Activated CD8-positive, alpha-beta memory T cell treated with anti-CD3 and anti-CD28 coated beads, Interleukin-2, amount 50 U/mL, for 24 hours (primary cell): ENCODE measurements around the gene DMWD.

Experiments
- DNase-seq: peaks from one replicate; pipeline ENCODE4 v3.0.0-alpha.2; 2020; ENCODE audit errors: extremely low read depth

The DMWD gene, protein sequence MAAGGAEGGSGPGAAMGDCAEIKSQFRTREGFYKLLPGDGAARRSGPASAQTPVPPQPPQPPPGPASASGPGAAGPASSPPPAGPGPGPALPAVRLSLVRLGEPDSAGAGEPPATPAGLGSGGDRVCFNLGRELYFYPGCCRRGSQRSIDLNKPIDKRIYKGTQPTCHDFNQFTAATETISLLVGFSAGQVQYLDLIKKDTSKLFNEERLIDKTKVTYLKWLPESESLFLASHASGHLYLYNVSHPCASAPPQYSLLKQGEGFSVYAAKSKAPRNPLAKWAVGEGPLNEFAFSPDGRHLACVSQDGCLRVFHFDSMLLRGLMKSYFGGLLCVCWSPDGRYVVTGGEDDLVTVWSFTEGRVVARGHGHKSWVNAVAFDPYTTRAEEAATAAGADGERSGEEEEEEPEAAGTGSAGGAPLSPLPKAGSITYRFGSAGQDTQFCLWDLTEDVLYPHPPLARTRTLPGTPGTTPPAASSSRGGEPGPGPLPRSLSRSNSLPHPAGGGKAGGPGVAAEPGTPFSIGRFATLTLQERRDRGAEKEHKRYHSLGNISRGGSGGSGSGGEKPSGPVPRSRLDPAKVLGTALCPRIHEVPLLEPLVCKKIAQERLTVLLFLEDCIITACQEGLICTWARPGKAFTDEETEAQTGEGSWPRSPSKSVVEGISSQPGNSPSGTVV

DNA sequence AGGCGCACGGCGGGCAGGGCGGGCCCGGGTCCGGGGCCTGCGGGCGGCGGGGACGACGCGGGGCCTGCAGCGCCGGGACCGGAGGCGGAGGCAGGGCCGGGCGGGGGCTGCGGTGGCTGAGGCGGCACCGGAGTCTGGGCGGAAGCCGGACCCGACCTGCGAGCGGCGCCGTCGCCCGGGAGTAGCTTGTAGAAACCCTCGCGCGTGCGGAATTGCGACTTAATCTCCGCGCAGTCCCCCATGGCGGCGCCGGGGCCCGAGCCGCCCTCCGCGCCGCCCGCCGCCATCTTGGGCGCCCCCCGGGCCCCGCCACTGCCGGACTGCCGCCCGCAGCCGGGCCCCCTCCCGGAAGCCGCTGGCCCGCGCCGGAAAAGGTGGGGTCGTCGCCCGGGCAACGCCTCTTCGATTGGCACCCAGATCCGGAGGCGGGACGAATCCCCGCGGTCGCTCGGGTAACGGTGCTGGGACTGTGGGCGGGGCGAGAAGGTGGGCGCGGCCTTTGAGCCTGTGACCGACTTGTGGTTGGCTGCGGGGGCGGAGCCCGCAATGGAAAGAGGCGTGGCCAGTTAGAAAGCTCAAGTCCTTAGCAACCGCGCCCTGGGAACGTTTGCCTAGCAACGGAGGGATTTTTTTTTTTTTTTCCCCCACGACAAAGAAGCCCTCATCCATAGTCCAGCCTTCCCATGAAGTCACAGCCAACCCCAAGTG lies at the start of gene DMWD:
Gene DMWD (minus strand): TSS at position 376 of the 708 bp plus-strand sequence. CDS start 89 bp downstream, at position 287.
- DNase-seq, result peak; percentile 99

DNA sequence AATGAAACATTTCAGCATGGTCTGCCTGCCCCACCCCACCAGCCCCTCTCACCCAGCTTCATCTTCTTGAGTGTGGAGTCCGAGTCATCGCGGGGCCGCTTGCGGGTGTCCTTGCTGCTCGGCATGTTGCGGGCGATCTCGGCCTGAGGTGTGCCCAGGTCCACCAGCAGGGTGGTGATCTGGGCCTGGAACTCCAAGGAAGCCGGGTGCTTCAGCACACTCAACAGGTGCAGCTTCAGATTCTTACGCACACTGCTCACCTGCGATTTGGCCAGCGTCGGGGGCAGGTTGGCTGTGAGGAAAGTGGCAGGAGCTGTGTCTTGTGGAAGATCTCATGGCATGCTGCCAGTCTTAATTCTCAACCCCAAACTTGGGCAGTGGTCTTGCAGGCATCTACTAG lies 49.6 kb upstream of the DMWD start:
- no peak for DNase-seq

DNA sequence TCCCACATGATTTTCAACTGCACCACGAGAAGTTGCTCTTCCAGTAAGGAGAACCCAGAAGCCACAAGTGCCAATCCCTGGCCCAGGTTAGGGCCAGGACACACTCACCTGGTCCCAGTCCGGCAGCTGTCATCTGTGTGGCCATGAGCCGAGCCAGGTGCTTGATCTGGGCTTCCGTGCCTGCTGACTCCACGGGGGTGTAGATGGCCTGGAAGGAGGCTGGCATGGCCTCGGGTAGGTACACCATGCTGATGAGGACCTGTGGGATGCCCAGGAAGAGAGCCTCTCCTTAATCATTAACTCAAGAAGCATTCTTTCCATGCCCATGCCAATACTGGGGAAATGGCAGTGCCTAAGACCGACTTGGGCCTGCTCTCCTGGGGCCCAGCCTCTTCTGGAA lies 42.3 kb upstream of the DMWD start:
- no peak for DNase-seq

DNA sequence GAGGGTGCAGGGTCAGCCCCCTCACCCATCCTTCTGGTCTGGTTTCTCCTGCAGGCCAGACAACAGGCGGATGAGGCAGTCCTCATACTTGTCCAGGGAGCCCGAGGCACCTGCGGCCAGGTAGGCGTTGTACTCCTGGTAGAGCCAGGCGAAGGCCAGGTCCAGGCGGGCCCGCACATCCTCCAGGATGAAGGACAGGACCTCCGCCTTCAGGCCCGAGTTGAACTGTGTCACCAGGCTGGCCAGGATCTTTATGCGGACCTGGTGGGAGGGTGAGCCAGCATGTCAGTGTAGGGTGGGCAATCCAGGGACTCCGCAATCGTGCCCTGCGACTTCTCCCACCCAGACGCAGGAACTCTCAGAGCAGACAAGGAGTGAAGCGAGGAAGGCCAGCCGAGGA lies 36.3 kb upstream of the DMWD start:
- DNase-seq, result no peak

DNA sequence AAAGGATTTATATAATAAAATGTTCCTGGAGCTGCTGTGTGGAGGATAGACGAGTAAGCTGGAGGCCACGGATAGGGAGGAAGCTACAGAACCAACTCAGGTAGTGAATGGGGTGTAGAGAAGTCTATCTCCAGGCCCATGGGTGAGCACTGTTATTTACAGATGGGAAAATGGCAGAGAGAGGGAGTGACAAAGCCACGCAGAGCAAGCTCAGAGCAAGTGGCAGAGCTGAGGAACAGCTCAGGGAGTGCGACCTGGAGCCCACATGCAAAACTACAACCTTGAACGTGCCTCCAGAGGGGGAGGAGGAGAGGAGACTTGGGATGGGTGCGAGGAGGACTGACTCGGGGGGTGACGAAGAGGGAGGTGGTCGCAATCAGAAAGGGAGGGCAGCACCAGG lies 35.9 kb upstream of the DMWD start:
- no peak for DNase-seq

DNA sequence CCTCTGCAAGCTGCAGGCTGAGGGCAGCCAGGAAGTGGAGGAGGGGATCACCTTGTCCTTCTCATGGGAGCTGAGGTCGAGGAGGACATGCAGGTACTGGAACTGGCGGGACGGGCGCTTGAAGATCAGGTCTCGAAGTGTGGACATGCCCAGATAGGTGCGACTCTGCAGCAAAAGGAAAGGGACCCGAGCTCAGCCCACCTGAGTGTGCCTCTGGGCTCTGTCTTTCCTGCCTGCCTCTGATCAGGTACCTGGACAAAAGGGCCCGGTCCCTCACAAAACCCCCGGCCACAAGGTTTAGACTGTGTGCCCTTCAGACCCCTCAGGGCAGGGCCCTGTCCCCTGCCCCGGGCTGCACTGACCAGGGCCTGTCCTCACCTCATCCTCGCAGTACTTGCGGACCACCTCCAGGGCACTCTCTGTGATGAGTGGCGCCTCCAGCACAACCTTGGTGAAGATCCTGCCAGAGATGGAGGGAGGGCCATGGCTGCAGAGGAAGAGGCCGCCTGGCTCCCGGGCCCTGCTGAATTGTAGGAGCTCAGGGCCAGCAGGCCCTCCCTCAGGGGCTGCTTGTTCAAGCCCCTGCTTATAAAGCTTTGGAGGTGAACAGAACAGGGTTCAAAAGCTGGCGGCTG lies 34.9 kb upstream of the DMWD start:
- no peak for DNase-seq

DNA sequence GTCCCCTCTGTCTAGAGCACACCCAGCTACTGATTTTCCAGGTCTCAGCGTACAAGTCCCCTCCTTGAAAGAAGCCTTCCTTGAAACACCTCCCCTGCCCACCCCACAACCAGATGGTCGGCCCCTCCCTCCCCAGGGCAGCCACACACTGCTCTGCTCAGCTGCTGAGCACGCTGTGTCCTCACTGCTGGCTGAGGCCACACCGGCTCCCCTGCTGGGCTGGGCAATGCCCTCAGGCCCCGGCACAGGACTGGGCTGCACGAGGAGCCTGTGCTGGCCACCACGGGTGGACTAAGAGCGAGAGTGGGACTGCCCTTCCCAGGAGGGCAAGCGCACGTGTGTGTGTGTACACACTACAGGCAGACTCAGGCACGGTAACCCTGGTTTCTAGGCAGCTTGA lies 34.3 kb upstream of the DMWD start:
- DNase-seq, result no peak

DNA sequence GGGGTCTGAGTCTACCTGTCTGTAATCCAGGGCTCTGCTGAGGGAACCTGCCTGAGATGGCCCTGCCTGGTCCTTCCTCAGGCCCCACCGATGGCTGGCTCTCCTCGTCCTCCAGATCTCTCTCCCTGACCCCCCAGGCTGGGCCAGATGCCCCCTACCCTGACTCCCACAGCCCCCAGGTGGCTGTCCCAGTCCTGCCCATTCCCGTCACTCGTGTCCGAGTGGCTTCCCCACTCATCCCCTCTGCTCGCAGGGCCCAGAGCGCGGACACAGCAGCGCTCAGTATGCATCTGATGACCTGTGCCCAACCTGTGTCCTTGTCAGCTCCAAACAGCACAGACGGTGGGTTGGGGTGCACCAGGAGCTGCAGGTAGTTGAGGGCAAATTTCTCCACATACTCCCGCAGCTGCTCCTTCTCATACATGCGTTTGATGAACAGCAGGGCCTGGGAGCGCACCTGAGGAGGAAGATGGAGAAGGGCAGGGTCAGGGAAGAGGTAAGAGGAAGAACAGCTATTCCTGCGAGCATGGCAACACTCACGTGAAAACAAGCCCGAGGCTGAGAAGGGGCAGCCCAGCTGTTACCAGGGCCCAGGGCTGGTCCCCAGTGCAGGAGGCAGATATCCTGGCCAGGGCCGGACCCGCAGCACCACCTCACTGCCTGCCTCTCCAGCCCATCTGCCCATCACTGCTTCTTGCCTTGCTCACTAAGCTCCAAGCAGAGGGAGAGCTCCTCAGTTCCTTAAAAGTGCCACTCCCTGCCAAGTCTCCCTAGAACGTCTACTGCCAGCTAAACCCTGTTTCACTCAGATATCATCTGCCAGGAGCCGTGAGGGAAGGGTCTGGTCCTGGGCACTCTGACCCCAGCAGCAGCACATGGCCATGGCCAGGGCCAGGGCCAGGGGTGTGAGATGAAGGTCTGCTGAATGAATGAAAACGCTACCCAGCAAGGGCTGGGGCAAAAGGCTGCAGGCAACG lies 33.6 kb upstream of the DMWD start:
- DNase-seq, result no peak

DNA sequence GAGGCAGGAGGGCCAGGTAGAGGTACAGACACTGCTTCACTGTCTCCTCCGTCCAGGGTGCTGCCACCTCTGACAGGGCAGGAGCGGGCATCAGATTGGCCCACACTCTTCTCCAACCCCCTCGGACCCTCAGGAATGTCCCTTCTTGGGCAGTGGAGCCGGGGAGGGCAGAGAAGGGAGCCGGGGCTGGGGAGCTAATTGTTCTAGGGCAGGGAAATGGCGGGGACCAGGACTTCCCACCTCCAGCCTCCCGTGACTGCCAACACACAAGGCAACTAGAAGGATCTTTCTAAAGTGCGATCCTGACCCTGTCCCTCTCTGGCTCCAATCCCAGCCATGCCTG lies 32.6 kb upstream of the DMWD start:
- DNase-seq, result no peak

DNA sequence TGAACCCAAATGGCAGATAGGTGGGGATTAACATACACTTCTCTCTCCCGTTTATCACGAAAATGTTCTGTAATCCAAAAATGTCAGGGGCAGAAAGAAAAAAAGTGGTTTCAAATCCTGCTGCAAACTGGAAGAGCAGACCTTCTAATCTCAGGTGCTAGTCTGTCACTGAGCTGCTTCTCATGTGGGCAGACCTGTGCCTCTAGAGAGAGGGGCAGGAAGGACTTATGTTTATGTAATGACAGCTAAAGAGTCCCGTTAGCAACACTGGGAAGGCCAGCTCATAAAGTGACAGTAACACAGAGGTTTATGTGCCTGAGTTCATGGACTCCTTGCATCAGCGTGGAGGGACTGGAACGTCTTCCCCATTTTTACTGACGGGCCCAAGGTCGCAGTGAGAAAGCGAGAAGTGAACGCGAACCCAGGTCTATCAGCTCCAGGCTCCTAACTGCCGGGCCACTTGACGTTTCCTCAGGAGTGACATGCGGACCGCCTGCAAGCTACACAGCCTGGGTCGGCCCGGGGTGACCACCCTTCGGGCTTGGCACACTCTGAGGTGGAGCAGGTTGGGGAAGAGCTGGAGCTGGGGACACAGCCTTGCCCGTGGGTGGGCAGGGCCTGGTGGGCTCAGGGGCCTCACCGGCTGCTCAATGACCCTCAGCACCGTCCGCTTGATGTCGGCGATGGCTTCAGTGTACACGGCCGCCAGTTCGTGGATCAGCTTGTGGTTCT lies 32.1 kb upstream of the DMWD start:
- DNase-seq, result no peak

DNA sequence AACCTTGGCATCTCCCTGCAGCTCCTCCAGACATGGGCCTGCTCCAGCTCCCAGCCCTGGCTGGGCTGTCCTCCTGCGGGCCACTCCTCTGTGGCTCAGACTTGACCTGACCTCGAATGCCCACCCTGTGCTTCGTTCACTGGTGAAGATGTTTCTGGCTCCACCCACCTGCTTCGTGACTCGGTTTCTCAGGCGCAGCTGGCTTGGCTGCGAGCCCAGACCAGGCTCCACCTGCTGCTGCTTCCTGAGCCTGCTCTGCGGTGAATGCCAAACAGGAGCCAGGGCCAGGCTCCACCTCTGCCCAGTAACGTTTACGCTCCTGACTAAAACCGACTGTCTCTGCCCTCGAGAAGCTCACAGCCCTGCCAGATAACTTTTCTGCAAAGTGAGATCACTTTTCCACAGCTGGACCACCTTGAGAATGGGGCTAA lies 31.4 kb upstream of the DMWD start:
- no peak for DNase-seq

DNA sequence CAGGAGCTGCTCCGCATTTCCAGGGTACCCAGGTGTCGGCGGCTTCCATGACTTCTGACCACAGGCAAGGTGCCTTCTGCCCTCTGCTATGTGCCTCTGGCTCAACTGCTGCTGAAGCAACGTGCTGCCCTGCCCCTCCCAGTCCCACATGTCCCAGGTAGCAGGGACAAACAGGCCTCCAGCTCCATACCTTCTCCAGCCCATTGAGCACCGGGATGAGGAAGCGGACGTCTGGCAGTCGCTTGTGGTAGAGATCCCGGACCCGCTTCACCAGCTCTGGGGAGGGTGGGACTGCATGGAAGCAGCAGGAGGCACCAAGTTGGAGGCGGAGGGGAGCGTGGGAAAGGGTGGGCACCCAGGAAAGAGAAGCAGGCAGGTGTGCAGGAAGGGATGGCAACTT lies 30.5 kb upstream of the DMWD start:
- no peak for DNase-seq

DNA sequence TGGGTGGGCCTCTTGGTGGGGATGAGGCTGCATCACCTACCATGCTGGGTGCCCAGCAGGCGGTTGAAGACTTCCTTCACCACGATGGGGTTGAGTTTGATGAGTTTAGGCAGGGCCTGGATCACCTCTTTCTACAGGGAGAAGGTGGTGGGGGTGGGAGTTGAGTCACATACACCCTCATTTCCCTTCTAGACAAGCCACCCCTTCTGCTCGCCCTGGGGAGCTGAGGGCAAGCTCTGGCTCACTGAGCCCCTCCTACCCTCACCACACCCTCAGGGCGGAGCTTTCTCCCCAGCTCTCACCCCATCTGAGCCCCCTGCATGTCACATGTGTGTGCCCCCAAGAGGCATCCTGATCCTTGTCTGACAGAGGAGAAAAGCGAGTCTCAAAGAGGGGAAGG lies 30.1 kb upstream of the DMWD start:
- DNase-seq, result no peak

DNA sequence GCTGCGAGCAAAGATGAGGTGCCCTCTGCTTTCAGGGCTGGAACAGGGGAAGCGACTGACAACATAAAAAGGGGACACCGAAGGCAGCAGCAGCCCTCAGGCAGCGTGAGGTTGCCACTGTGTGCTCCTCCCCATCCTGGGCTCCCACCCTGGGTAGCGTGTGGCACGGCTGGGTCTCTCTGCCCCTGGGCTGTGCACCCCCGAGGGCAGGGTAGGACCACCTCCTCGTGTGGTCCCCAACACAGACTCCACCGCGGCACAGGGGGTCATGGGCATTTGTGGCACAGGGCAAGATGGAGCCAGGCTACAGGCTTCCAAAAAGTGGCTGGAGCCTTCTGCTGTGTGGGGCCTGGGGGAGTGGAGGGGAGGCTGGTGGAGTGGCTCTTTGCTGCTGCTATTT lies 28.9 kb upstream of the DMWD start:
- no peak for DNase-seq

DNA sequence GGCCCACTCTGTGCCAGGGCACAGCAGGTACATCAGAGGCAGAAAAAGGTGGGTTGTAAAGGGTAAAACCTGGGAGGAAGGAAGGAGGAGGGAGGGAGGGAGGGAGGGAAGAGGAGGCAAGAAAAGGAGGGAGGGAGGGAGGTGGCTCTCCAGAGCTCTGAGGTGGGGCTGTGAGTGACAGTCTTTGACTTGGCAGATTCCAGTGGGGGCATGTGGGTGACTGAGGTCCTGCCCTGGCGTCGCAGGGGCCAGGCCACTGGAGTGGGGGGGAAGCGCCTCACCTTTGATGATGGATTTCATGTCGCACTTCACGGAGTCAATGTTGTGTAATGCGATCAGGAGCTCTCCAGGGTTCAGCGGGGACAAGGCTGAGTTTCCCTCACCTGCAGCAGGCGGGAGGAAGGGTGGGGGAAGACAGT lies 28.5 kb upstream of the DMWD start:
- no peak for DNase-seq

DNA sequence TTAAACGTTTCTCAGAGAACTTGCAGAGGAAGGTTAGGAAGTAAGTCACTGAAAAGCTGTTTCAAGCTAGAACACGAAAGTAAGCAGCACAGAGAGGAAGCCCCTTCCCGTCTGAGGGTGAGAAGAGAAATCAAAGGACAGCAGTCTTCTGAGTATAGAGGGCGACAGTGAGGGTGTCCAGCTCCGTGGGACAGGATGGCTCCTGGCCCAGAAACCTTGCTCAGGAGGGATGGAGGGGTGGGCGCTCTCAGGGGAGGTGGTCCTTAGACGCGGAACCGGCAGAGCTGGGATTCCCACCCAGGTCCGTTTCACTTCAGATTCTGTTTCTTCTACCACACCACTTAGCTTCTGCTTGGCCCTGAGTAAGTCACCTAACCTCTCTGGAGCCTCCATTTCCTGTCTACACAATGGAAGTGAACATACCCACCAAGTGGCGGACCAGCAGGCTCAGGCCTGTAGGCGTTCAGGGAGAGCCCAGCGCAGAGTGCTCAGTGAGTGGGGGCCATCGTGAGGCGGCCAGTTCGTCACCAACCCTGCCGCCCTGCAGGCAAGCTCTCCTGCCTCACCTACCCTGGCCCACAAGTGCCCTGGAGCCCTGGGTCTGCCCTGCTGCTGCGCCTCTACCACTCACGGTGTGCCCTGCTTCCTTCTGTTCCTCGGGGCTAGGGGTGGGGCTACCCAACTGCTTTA lies 27.9 kb upstream of the DMWD start:
- no peak for DNase-seq

DNA sequence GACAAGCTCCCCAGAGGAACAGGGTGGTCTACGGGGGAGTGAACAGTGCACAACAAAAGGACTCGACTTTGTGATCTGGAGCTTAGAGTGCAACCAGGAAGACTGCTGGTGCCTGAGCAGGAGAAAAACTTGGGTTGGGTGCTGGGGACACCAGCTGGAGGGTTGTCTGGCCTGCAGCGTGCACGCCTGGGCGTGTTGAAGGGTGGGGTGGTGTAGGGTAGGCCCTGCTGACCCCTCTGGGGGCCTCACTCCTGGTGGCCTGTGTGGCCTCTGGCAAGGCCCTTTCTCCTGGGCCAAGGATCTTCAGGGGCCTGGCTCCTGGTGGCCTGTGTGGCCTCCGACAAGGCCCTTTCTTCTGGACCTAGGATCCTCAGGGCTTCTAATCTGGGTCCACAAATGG lies 27.1 kb upstream of the DMWD start:
- no peak for DNase-seq

DNA sequence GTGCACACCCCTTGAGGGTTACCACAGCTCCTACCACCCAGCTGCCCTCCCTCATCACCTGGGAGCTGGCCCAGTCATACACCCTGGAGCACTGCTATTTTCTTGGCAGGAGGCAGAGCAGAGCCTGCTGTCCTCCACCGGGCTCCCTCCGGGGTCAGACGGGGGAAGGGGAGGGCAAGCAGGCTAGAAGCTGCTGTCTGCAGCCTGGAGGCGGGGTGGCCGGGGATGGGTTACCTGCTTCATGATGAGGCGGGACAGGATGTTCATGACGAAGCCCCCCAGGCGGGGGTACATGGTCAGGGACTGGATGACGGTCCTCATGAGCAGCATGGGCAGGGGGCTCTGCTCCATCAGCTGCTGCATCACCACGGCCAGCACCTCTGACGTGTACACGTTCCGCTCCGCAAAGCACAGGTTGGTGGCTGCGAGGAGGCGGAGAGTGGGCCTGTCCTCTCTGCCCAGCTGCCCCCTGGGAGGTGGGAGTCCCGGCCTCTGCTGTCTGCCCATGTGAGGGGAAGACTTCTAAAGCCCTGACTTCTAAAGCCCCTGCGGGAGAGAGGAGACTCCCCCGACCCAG lies 25.2 kb upstream of the DMWD start:
- DNase-seq, result no peak

DNA sequence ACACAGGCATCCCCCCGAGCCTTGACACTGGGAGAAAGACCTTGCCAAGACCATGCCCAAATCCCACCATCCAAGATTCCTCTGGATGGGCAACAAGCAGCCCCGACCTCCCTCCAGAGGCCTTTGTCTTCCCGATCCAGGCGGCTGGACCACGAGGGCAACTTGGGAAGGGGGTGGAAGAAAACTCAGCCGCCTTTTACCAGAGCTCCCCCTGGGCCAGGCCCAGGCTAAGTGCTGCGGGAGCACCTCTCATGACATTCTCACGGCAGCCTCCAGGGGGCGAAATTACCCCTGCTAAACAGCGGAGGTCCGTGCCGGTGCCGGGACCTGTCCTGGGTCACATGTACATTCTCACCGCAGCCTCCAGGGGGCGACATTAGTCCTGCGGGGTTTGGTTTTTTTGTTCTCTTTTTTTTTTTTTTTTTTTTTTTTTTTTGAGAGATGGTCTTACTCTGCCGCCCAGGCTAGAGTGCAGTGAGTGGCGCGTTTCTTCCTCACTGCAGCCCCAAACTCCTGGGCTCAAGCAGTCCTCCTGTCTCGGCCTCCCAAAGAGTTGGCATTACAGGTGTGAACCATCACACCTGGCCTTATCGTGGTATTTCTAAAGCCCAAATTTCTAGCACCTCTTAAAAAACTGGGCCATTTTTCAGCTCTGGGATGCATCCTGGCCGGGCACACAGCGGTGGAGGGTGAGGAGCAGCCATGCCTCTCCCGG lies 24.5 kb upstream of the DMWD start:
- peak; percentile 93 for DNase-seq
